Epithelial cell of prostate (primary cell): Measurements from ENCODE around the gene UQCC5.
"Not testable (repeated sequence)": the region's sequence is repeated elsewhere in the genome, so short reads cannot be mapped to it uniquely, and the experiment has no call there.

Source experiments
- DNase-seq: peaks from one replicate; pipeline ENCODE4 v3.0.0-alpha.2; 2011; ENCODE audit warnings: low read depth, low spot score
- H3K27ac ChIP-seq: fragments of 450-650 bp; 2 replicates; pipeline ENCODE4 v1.5.1; 2017; ENCODE audit warnings: mild to moderate bottlenecking

UQCC5 gene

DNA sequence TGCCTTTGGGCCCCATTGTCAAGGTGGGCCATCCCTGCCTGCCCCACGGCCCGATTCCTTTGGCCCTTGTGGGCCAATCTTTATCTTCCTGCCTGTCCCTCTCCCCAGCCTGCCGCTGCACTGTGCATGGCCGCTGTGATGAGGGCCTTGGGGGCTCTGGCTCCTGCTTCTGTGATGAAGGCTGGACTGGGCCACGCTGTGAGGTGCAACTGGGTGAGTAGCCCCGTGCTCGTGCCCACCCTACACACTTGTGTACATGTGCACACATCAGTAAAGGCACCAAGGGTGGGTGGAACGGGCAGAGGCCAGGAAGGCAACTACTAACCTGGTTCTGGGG lies 14.9 kb upstream of the UQCC5 start:
- H3K27ac ChIP-seq = no peak overlapping the region
- no peak for DNase-seq

DNA sequence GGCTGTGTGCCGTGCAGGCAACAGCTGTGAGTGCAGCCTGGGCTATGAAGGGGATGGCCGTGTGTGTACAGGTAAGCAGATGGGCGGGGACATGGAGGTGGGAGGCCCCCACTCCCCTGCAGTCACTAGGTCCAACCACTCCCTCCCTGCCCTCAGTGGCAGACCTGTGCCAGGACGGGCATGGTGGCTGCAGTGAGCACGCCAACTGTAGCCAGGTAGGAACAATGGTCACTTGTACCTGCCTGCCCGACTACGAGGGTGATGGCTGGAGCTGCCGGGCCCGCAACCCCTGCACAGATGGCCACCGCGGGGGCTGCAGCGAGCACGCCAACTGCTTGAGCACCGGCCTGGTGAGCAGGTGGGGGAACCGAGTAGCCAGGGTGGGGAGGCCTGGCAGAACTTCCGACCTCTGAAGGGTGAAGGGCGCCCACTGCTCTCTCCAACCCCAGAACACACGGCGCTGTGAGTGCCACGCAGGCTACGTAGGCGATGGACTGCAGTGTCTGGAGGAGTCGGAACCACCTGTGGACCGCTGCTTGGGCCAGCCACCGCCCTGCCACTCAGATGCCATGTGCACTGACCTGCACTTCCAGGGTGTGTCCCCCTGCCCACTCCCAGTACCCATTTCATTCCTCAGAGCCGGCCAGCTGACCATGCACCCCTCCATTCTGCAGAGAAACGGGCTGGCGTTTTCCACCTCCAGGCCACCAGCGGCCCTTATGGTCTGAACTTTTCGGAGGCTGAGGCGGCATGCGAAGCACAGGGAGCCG lies 14.3 kb upstream of the UQCC5 start:
- DNase-seq = no peak
- H3K27ac ChIP-seq = no peak overlapping the region

DNA sequence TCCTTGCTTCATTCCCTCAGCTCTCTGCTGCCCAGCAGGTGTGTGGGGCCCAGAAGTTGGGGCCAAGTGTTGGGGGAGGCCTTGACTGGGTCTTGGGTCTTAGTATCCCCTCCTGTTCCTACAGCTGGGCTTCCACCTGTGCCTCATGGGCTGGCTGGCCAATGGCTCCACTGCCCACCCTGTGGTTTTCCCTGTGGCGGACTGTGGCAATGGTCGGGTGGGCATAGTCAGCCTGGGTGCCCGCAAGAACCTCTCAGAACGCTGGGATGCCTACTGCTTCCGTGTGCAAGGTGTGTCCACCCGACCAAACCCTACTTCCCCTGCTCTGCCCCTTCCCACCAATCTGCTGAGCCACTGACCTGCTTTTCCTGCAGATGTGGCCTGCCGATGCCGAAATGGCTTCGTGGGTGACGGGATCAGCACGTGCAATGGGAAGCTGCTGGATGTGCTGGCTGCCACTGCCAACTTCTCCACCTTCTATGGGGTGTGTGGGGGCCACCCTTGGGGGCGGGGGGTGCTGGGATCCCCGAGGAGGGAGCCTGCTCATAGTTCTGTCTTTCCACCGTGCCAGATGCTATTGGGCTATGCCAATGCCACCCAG lies 13.7 kb upstream of the UQCC5 start:
- H3K27ac ChIP-seq = no peak overlapping the region
- DNase-seq = no peak

DNA sequence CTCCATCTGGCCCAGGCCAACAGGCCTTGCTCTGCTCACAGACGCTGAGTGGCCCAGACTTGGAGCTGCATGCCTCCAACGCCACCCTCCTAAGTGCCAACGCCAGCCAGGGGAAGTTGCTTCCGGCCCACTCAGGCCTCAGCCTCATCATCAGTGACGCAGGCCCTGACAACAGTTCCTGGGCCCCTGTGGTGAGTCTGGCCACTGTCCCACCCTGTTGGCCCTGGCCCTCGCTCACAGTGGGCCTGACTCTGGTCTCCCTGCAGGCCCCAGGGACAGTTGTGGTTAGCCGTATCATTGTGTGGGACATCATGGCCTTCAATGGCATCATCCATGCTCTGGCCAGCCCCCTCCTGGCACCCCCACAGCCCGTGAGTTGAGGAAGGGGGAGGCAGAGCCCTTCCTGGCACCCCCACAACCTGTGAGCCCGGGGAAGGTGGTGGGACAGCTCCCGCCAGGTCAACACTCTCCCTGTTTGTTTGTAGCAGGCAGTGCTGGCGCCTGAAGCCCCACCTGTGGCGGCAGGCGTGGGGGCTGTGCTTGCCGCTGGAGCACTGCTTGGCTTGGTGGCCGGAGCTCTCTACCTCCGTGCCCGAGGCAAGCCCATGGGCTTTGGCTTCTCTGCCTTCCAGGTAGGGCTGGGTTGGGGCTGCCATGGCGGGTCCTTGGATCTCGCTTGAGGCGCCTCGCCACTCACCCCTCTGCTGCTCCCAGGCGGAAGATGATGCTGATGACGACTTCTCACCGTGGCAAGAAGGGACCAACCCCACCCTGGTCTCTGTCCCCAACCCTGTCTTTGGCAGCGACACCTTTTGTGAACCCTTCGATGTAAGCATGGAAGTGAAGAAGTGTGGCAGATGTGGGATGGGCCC lies 12.8 kb upstream of the UQCC5 start:
- no peak overlapping the region for H3K27ac ChIP-seq
- DNase-seq = no peak

DNA sequence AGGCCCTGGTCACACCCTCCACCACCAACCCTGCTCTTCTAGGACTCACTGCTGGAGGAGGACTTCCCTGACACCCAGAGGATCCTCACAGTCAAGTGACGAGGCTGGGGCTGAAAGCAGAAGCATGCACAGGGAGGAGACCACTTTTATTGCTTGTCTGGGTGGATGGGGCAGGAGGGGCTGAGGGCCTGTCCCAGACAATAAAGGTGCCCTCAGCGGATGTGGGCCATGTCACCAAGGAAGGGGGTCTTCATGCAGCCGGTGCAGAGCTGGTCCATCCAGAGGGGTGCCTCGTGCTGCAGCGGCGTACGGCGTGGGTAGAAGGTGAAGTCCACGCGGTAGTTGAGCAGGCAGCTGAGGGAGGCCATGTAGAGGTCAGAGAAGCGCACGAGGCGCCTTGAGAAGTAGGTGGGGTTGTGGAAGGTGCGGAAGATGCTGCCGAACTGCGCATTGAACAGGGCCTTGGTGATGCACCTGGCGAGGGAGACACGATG lies 12.1 kb upstream of the UQCC5 start:
- no peak for DNase-seq
- peak overlapping the region; percentile 90 for H3K27ac ChIP-seq

DNA sequence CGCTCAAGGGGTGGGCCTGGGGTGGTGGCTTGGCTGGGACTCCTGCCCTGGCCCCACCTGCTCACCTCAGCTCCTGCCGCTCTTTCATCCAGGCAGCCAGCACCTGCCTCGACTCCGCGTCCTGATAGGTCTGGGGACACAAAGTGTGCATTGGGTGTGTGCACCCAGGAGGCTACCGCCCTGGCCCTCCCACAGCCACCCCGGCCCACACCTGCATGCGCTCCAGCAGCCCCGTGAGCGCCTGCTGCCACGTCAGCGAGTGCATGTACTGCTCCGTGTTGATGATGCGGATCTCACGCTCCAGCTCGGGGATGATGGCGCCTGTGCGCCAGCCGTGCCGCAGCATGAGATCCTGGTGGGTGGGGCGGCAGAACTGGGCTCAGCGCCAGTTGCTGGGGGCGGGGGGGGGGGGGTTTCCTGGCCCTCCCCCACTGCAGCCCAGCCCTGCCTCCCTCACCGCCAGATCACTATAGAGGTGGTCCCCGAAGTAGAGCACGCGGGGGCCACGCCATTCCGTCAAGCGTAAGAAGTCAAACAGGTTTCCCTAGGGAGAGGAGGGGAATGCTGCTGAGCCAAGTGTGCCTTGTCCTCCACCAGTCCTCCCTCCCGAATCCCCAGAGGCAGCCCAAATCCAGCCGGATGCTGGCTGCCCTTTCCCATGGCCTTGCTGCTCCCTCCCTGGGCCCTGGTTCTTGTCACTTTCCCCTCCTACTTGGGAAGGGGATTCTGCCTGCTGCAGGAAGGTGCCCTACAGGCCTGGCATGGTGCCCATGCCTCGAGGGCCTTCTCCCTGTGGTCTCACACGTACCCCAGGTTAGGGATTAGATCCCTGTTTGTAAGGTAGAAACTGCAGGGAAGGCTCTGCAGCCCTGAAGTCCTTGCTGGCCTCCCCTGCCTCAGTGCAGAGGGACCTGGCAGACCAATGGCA lies 11.4 kb upstream of the UQCC5 start:
- no peak for DNase-seq
- peak overlapping the region; percentile 90 for H3K27ac ChIP-seq

DNA sequence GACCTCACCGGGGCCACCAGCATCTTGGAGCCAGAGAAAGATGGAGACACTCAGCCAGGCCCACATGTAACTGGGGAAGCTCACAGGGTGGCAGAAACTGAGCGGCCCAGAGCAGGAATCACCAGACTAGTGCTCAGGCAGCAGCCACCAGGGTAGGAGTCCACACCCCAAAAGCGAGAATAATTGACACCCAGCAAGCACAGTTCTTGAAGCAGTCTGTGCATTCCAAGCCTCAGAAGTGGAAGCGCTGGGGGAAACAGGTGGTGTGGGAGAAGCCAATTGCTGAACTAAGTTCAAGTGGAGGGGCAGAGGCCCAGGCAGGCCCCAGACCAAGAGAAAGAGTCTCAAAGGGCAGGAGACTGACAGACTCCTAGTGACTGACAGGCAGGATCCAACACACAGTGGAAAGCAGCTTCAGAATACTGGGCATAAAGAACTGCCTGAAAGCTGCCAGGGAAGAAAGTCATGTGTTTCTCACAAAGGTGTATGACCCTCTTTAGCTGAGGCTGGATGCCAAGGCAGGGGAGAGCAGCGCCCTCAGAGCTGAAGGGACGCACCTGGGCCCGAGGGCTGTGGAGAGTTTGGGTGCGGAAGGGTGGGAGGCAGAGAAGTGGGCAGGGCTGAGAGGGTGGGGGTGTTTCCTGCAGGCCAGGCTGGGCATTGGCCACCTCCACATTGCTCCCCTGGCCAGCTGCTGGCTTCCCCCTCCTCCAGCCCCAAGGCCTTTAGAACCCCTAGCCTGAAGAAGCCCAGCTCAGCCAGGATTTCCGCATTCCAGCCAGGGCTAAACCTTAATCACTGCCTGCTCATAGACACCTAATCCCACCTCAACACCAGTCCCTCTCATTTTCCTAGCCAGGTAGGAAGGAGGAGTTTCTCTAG lies 10.5 kb upstream of the UQCC5 start:
- H3K27ac ChIP-seq = peak overlapping the region; percentile 90
- peak; percentile 40 for DNase-seq

DNA sequence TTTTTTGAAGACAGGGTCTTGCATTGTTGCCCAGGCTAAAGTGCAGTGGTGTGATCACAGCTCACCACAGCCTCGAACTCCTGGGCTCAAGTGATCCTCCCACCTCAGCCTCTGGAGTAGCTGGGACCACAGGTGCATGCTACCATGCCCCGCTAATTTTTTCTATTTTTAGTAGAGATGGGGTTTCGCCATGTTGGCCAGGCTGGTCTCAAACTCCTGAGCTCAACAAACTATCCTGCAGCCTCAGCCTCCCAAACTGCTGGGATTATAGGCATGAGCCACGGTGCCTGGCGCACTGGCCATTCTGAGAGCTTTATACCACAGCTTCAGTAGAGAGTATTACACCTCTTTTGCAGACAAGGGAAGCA lies 9.8 kb upstream of the UQCC5 start:
- peak overlapping the region; percentile 90 for H3K27ac ChIP-seq
- not testable (repeated sequence) for DNase-seq

DNA sequence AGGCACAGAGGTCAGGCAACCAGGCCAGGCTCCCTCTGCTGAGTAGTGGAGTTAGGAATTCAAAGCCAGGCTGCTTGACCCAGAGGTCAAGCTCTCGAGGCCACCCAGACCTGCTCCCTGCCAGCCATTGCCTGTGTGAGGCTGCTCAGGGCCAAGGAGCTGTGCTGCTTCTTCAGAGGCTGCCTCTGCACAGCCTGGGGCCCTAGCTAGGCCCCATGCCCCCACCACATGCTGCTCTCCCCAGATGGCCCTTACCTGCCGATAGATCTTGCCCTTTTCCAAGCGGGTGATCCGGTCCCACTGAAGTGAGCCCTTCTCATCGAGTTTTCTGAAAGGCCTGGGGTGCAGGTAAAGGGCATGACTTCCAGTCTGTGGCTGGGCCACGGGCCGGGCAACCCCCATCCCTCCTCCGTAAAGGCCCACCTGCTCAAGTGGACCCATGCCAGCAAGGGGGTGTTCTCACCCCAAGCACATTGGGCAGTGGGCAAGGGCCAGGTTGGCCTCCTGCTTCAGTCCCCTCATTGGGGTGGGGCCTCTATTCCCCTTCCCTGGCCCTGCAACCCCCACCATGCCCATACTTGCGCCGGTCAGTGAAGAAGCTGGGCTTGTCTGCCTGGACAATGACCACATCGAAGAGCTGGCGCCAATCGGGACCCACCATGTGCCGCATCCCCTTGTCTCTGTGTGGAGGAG lies 9.2 kb upstream of the UQCC5 start:
- DNase-seq = no peak
- H3K27ac ChIP-seq = peak overlapping the region; percentile 90

DNA sequence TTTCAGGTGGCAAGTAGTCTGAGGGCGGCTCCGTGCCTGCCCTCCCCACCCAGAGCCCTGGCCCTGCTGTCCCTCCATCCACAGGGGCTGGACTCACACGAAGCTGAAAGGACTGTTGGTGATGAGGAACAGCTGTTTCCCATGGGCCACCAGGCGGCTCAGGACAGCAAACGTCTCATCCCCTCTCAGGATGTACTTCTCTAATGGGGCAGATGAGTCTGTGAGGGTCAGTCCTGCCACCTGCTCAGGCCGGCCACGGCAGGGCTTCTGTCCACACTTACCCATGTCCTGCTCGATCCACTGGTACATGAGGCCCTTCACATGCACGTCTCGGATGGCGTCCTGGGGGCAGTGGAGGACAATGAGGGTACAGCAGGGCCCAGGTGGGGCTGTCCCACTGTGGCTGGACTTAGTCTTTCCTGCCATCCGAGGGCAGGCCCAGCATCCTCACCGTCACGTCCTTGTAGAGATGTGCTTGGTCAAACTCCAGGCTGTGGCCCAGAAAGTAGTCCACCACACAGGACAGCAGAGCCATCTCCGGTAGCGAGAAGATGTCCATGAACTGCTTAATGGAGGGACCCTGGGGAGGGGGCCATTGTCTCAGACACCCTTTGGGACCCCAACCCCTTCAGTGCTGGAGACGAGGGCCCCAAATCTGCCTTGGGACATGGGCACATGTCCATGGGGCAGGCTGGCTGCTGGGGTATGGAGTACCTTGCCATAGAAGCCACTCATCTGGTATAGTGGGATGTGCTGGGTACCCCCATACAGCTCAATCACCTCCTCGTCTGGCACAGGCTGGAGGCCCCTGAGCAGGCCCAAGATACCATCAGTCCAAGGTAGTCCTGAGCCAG lies 8.4 kb upstream of the UQCC5 start:
- no peak for DNase-seq
- no peak overlapping the region for H3K27ac ChIP-seq

DNA sequence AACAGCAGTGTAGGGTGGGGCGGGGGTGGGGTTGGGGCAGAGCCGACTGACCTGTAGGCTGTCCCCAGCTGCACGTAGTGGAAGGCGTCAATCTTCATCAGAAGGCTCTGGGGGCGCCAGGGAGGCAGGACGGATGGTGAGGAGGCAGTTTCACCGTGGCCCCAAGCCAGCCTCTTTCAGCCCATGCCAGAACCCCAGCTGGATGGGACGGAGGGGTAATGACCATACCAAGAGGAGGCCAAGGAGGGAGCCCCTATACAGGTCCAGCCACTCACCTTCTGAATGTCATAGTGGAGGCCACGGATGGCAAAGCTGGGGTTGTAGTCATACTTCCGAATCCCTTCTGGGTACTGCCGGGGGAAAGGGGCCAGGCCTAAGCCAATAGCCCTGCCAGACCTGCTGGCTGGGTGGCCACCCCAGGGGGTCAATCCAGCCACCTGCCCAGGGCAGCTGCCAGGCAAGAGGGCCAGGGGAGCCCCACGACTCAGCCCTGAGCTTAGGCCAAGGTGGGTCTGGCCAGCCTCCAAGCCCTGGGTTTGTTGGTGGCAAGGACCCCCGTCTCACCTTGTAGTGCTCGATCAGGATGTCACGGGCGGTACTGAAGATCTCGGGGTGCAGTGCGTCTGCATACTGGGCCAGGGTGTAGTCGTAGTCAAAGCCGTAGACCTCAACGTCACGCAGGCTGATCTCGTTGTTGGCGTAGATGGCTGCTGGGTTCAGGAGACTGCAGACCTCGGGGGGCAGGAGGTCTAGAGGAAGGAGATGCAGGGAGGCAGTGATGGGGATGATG lies 7.6 kb upstream of the UQCC5 start:
- DNase-seq = no peak
- no peak overlapping the region for H3K27ac ChIP-seq

DNA sequence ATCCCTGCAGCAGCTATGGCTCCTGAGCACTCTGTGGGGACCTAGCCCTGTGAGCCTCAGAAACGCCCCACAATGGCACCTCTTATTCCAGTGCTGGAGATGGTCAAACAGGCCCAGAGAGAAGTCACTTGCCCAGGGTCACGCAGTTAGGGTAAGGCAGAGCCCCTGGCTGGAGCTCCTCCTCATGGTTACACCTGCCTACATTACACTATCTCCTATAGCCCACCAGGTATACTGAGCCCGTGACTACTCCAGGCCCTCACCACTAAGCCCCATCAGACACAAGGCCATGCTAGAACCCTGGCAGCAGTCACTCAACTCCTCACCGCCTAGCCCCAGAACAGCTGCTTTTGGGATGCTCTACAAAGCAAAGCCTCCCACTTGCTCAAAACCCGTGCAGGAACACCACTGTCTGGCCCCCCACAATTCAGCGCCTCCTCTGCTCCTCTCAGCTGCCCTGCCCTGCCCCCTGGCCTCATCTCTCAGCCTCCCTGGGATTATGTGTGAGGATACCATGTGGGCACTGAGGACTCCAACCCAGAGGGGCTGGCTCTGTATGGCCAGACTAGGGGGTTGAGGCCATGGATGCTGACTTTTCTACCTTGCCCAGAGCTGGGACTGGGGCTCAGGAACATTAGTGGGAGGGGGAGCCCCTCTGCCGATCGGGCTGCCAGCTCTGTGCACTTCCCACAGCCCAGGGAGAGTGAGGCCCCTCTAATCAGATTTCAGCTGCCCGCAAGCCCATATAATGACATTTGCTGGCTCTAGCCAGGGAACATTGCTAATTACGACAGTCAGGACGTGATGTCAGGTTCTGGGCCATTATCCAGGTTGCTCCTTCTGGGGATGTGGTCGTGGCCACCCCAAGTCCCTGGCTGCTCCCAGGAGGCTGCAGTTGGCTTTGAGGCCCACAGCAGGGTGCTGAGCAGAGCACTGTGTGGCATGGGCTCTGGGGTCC lies 6.8 kb upstream of the UQCC5 start:
- H3K27ac ChIP-seq = peak overlapping the region; percentile 40
- DNase-seq = no peak

DNA sequence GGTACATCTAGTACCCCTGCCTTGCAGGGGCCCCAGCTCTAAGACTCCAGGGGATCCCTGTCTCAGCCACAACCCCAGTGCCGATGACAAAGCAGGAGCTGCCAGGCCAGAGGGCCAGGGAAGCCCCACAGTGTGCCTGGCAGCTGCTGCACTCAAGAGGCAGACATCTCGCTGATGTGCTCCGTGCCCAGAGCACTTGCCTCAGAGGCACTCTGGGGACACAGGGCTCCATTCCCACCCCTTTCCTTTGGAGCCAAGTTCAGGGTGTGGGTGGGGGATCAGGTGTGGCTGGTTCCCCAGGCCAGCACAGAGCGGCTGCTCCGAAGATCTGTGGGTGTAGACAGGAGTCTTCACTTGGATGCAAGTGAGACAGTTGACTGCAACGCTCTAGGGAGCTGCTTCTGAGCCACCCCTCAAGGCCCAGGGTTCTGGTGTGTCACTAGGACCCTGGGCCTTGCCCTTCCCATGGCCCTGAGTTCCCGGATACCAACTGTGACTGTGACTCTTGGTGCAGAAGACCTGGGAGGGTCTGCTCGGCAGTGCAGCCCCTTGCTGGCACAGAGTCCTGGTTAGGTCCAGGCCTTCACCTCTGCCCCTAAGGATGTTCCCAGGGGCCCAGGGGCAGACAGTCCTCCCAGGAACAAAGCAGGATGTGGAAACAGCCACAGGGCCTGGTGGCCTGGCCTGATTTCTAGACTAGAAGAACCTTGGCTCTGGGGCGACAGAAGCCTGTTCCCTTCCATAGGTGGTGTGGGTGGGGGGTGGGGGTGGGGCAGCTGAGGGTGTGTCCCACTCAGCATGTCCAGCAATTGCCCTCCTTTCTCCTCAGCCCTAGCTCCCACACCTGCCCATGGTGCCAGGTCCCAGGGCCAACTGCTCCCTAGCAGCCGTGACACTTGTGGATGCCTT lies 5.2 kb upstream of the UQCC5 start:
- DNase-seq = no peak
- peak overlapping the region; percentile 40 for H3K27ac ChIP-seq

DNA sequence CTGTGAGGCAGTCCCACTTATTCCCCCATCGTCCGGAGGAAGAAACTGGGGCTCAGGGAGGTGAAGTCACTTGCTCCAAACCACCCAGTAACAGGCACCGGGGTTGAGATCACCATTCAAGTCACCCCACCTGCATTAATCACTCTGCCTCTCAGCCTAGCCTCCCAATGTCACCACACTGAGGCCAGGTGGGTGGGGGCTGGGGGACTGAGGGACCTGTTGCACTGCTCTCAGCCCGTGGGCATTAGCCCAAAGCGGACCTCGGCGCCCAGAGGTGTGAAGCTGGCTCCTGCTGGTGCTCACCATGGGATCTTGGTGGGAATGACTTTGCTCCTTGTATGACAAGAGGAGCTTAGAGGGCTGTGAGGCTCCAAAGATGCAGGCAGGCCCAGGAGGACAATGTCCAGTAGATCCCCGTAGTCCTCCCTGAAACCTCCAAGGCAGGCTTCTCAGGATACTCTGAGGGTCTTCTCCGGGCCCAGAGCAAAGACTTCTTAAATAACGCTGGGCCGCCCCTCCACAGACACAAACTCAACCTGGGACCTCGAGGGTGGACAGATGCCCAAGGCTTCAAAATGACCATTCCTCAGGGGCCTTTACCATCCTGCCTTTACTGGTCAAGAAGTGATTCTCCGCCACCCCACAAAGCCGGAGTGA lies 4.4 kb upstream of the UQCC5 start:
- no peak for DNase-seq
- peak overlapping the region; percentile 40 for H3K27ac ChIP-seq
